ENCODE results near the gene CMTR1. TPM values are rescaled to one million over a fixed set of nuclear protein-coding genes. Genes with fewer than 3 reads are reported as not detected.
A peak's percentile ranks its signal among the peaks of the same experiment; 100 is the strongest.

Gene CMTR1
- total and polyA plus RNA-seq, 2 donors from 2014 or later = 17.3 to 35.6 TPM

GRCh38 chr6:37485291-37485702 is 52.3 kb downstream of the CMTR1 start:
- intact Hi-C loops (cut with DNase I) = loop anchor here (10.0 kb wide), 2 partner anchors 80 to 210 kb away; partner anchors contain the start of gene MDGA1
- Histone ChIP-seq H3K36me3 (ENCODE audit: control insufficient read depth in 2 of 3, insufficient read depth in 3 of 3, low read length in 3 of 3) (peaks cover 0 to 17% (median 3%) of the 10 kb centered on the region in 3 donors), H3K9me3 (ENCODE audit: control insufficient read depth in 2 of 3, insufficient read depth in 1 of 3, low read length in 3 of 3) (no peaks in the 10 kb centered on the region), H3K4me3 (ENCODE audit: low read length in 3 of 3) (no peak overlapping the region), H3K9ac (ENCODE audit: low read length in 3 of 3) (no peak overlapping the region), H3K4me1 (ENCODE audit: control insufficient read depth in 2 of 3, insufficient read depth in 2 of 3, low read depth in 1 of 3, low read length in 3 of 3) (no peaks in the 10 kb centered on the region), H3K27ac (ENCODE audit: low read depth in 2 of 2, low read length in 2 of 2) (no peak overlapping the region), H3K27me3 (ENCODE audit: control insufficient read depth, insufficient read depth, low read length) (no peaks in the 10 kb centered on the region)
- peak in 1 of 5 donors; percentile 50 for DNase-seq
- TF ChIP-seq, protein P1, sequence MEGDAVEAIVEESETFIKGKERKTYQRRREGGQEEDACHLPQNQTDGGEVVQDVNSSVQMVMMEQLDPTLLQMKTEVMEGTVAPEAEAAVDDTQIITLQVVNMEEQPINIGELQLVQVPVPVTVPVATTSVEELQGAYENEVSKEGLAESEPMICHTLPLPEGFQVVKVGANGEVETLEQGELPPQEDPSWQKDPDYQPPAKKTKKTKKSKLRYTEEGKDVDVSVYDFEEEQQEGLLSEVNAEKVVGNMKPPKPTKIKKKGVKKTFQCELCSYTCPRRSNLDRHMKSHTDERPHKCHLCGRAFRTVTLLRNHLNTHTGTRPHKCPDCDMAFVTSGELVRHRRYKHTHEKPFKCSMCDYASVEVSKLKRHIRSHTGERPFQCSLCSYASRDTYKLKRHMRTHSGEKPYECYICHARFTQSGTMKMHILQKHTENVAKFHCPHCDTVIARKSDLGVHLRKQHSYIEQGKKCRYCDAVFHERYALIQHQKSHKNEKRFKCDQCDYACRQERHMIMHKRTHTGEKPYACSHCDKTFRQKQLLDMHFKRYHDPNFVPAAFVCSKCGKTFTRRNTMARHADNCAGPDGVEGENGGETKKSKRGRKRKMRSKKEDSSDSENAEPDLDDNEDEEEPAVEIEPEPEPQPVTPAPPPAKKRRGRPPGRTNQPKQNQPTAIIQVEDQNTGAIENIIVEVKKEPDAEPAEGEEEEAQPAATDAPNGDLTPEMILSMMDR (IDR thresholded peaks at IDR 0.05; ENCODE audit: borderline replicate concordance, extremely low read depth, insufficient read depth) = no peak
- no peak for FAIRE-seq

DNA sequence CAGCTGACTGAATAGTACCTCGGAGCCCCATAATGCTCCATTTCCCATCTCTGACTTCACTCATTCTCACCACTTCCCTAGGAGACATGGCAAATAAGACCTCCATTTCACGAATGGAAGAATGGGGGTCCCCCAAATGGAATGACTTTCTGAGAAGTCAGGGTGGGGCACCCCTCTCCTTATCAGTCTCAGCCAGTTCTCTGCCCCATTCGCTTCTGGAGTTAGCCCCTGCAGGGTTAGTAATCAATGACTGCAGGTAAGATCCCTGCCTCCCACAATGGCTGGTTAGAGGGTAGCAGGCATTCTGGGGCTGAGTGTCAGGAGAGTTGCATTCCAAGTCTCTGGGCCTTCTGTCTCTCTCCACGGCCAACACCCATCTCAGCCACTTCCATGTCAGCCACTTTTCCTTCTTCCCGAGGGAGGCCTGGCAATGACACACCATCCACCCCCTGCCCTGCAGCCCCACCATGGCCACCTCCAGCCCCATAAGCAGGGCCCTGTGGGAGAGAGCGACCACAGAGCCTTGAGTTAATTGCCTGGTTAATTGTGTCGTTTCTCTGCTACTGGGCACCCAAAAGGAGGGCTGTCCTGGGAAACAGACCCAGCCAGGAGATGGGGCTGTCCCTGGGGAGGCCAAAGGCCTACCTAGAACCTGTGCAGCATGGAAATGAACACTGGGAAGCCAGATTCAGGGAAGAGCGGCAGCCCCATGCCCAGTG is 53.3 kb downstream of the CMTR1 start:
- no peak for DNase-seq
- TF ChIP-seq, protein P1 (IDR thresholded peaks at IDR 0.05; ENCODE audit: borderline replicate concordance, extremely low read depth, insufficient read depth) = no peak
- Histone ChIP-seq H3K4me3 (ENCODE audit: low read length in 3 of 3) (no peak overlapping the region), H3K9ac (ENCODE audit: low read length in 3 of 3) (no peak overlapping the region), H3K36me3 (ENCODE audit: control insufficient read depth in 2 of 3, insufficient read depth in 3 of 3, low read length in 3 of 3) (peaks cover 0 to 11% (median 3%) of the 10 kb centered on the region in 3 donors), H3K4me1 (ENCODE audit: control insufficient read depth in 2 of 3, insufficient read depth in 2 of 3, low read depth in 1 of 3, low read length in 3 of 3) (no peaks in the 10 kb centered on the region), H3K27me3 (ENCODE audit: control insufficient read depth, insufficient read depth, low read length) (no peaks in the 10 kb centered on the region), H3K9me3 (ENCODE audit: control insufficient read depth in 2 of 3, insufficient read depth in 1 of 3, low read length in 3 of 3) (no peaks in the 10 kb centered on the region), H3K27ac (ENCODE audit: low read depth in 2 of 2, low read length in 2 of 2) (no peak overlapping the region)
- intact Hi-C loops (cut with DNase I) = loop anchor here (10.0 kb wide), 2 partner anchors 79 to 209 kb away; partner anchors contain the start of gene MDGA1
- no peak for FAIRE-seq

DNA sequence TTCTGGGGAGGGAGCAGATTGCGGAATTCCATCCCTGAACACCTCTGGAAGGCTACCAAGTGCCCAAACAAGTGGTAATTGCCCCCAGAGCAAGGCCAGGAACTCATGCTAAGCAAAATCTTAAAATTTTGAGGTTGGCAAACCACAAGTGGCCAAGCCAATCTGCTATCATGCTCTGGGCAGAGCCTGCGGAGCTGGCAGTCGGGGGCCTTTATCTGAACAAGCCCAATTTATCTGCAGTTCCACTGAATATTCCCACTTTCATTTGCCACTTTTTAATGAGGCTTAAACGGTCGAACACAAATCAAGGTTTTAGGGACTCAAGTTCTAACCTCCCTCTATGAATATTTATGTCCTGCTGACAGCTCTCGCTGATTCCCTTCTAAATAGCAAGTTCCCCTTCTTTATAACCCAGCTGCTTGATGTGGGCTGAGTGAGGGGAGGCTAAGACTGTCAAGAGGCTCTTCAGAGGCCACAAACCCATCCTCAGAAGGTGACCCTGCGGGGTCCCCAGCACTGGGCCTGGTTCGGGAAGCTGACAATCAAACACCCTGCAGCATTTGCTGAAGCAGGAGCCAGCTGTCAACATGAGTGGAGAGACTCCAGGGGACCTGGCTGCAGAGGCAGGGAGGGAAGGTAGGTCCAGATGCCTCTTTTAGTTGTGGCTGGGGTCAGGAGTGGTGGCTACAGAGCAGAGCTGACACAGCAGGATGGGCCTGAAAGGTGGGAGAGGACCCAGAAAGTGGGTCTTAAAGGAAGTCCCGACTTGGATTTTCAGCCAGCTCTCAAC is 54.8 kb downstream of the CMTR1 start:
- no peaks in the 10 kb centered on the region for H3K9me3 ChIP-seq (ENCODE audit: control insufficient read depth in 2 of 3, insufficient read depth in 1 of 3, low read length in 3 of 3)
- DNase-seq (peak in 2 of 5 donors; percentile 38 to 70), FAIRE-seq (no peak)

More for the DNA sequence above, 54.8 kb downstream of the CMTR1 start:
- no peak overlapping the region for H3K27ac ChIP-seq (ENCODE audit: low read depth in 2 of 2, low read length in 2 of 2)
- no peaks in the 10 kb centered on the region for H3K27me3 ChIP-seq (ENCODE audit: control insufficient read depth, insufficient read depth, low read length)
- no peak overlapping the region for H3K4me3 ChIP-seq (ENCODE audit: low read length in 3 of 3)
- peaks cover 0 to 4% (median 0%) of the 10 kb centered on the region in 3 donors for H3K36me3 ChIP-seq (ENCODE audit: control insufficient read depth in 2 of 3, insufficient read depth in 3 of 3, low read length in 3 of 3)
- TF ChIP-seq, protein P1 (IDR thresholded peaks at IDR 0.05; ENCODE audit: borderline replicate concordance, extremely low read depth, insufficient read depth) = no peak
- H3K4me1 ChIP-seq (ENCODE audit: control insufficient read depth in 2 of 3, insufficient read depth in 2 of 3, low read depth in 1 of 3, low read length in 3 of 3) = no peaks in the 10 kb centered on the region
- H3K9ac ChIP-seq (ENCODE audit: low read length in 3 of 3) = no peak overlapping the region
- intact Hi-C loops (cut with DNase I) = loop anchor here (10.0 kb wide), 2 partner anchors 77 to 207 kb away; partner anchors contain the start of gene MDGA1
